ENCODE results near the gene SHLD1. TPM values are rescaled to one million over a fixed set of nuclear protein-coding genes. Genes with fewer than 3 reads are reported as not detected.

The SHLD1 gene
- total RNA-seq, 4 donors from 2014 or later, result 1.7 to 4.2 (median 3.4) TPM

GRCh38 chr20:5859608-5860007 lies 109.4 kb downstream of the SHLD1 start:
- TF ChIP-seq POLR2A (IDR thresholded peaks at IDR 0.05) (no peak), CTCF (IDR thresholded peaks at IDR 0.05) (no peak)
- WGBS, 2 donors, result 57 to 66% methylated on average over 5 of the region's 5 CpGs
- intact Hi-C loops (cut with DNase I; ENCODE audit: low total_unique reads), result no loop called here

GRCh38 chr20:5862703-5863039 lies 112.5 kb downstream of the SHLD1 start:
- intact Hi-C loops (cut with DNase I; ENCODE audit: low total_unique reads), result no loop called here
- no peak overlapping the region for H3K4me3 ChIP-seq (ENCODE audit: low read depth, poor library complexity, severe bottlenecking)
- 53 to 65% methylated on average over 3 of the region's 3 CpGs for WGBS, 2 donors
- DNase-seq (ENCODE audit: low spot score in 2 of 2), result no peak
- TF ChIP-seq POLR2A (IDR thresholded peaks at IDR 0.05), result no peak
- no peak for TF ChIP-seq CTCF (IDR thresholded peaks at IDR 0.05)

More at GRCh38 chr20:5859608-5860007, 109.4 kb downstream of the SHLD1 start:
- no peak for DNase-seq (ENCODE audit: low spot score in 2 of 2)
- H3K4me3 ChIP-seq (ENCODE audit: low read depth, poor library complexity, severe bottlenecking), result no peak overlapping the region

GRCh38 chr20:5863040-5863833 lies 113.0 kb downstream of the SHLD1 start:
- H3K4me3 ChIP-seq (ENCODE audit: low read depth, poor library complexity, severe bottlenecking), result no peak overlapping the region
- intact Hi-C loops (cut with DNase I; ENCODE audit: low total_unique reads), result no loop called here
- 65 to 72% methylated on average over 12 of the region's 12 CpGs for WGBS, 2 donors
- TF ChIP-seq CTCF (IDR thresholded peaks at IDR 0.05) (no peak), POLR2A (IDR thresholded peaks at IDR 0.05) (no peak)
- DNase-seq (ENCODE audit: low spot score in 2 of 2), result no peak

- 69 to 82% methylated on average over 6 of the region's 6 CpGs for WGBS, 2 donors
- no peak for DNase-seq (ENCODE audit: low spot score in 2 of 2)
- TF ChIP-seq CTCF (IDR thresholded peaks at IDR 0.05), result no peak
- no peak for TF ChIP-seq POLR2A (IDR thresholded peaks at IDR 0.05)
- no peak overlapping the region for H3K4me3 ChIP-seq (ENCODE audit: low read depth, poor library complexity, severe bottlenecking)
- intact Hi-C loops (cut with DNase I; ENCODE audit: low total_unique reads), result no loop called here
These were observed 114.2 kb downstream of the SHLD1 start for GRCh38 chr20:5864428-5864827.

GRCh38 chr20:5864873-5865587 lies 114.8 kb downstream of the SHLD1 start:
- TF ChIP-seq CTCF (IDR thresholded peaks at IDR 0.05) (no peak), POLR2A (IDR thresholded peaks at IDR 0.05) (no peak)
- intact Hi-C loops (cut with DNase I; ENCODE audit: low total_unique reads), result no loop called here
- WGBS, 2 donors, result 37% methylated on average over 10 of the region's 10 CpGs

More at GRCh38 chr20:5864873-5865587, 114.8 kb downstream of the SHLD1 start:
- H3K4me3 ChIP-seq (ENCODE audit: low read depth, poor library complexity, severe bottlenecking), result no peak overlapping the region
- no peak for DNase-seq (ENCODE audit: low spot score in 2 of 2)

Measured in lower leg skin (tissue), 4 donors.